Thoracic aorta (tissue), 2 donors: ENCODE data around the gene EXD2. TPM values are rescaled to one million over a fixed set of nuclear protein-coding genes. Genes with fewer than 3 reads are reported as not detected.

Source experiments
- ATAC-seq: fragments of 150-250 bp; one replicate; pipeline ENCODE4 v1.8.0; 2017; ENCODE audit warnings: low read depth; ENCODE audit not compliant: insufficient number of reproducible peaks, low FRiP score
- DNase-seq: peaks from one replicate; pipeline ENCODE4 v3.0.0-alpha.2; 2020; ENCODE audit warnings: low spot score
- H3K27ac ChIP-seq, 2 donors: fragments of 200-600 bp; sonication (generic); 1 replicate in 1 of 2; 2 replicates in 1 of 2; pipeline ENCODE4 v1.5.1; 2016; ENCODE audit warnings: mild to moderate bottlenecking in 2 of 2, moderate library complexity in 2 of 2
- H3K27me3 ChIP-seq: fragments of 200-600 bp; sonication (generic); replicated peaks from 2 replicates; pipeline ENCODE4 v1.6.0; 2016; ENCODE audit warnings: mild to moderate bottlenecking; ENCODE audit not compliant: insufficient read depth
- H3K36me3 ChIP-seq: fragments of 200-600 bp; sonication (generic); one replicate; pipeline ENCODE4 v1.5.1; 2016
- H3K4me1 ChIP-seq, 2 donors: fragments of 200-600 bp; sonication (generic); 1 replicate in 1 of 2; 2 replicates in 1 of 2; pipeline versions ENCODE4 v1.5.1 to v1.6.0; 2016; ENCODE audit warnings: low read depth in 2 of 2, mild to moderate bottlenecking in 1 of 2; ENCODE audit not compliant: control insufficient read depth in 1 of 2
- H3K4me3 ChIP-seq: fragments of 200-600 bp; sonication (generic); 2 replicates; pipeline ENCODE4 v1.5.1; 2016; ENCODE audit warnings: mild to moderate bottlenecking
- H3K9me3 ChIP-seq: fragments of 200-600 bp; sonication (generic); 2 replicates; pipeline ENCODE4 v1.5.1; 2016
- total RNA-seq, 2 donors: library from RNA; depleted of rRNA; stranded (reverse); fragments of >200 nt; gene quantifications; one replicate each; pipeline versions ENCODE4 v1.1.0 to v1.2.3, GENCODE V29; 2016
- TF ChIP-seq, protein P1 (sequence below): fragments of 200-600 bp; sonication (generic); IDR thresholded peaks from one replicate; pipeline ENCODE4 v1.5.1; 2019; ENCODE audit warnings: antibody characterized with exemption

Gene EXD2, protein sequence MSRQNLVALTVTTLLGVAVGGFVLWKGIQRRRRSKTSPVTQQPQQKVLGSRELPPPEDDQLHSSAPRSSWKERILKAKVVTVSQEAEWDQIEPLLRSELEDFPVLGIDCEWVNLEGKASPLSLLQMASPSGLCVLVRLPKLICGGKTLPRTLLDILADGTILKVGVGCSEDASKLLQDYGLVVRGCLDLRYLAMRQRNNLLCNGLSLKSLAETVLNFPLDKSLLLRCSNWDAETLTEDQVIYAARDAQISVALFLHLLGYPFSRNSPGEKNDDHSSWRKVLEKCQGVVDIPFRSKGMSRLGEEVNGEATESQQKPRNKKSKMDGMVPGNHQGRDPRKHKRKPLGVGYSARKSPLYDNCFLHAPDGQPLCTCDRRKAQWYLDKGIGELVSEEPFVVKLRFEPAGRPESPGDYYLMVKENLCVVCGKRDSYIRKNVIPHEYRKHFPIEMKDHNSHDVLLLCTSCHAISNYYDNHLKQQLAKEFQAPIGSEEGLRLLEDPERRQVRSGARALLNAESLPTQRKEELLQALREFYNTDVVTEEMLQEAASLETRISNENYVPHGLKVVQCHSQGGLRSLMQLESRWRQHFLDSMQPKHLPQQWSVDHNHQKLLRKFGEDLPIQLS
- 10 to 100 TPM; 10.4 to 10.9 TPM for total RNA-seq

DNA sequence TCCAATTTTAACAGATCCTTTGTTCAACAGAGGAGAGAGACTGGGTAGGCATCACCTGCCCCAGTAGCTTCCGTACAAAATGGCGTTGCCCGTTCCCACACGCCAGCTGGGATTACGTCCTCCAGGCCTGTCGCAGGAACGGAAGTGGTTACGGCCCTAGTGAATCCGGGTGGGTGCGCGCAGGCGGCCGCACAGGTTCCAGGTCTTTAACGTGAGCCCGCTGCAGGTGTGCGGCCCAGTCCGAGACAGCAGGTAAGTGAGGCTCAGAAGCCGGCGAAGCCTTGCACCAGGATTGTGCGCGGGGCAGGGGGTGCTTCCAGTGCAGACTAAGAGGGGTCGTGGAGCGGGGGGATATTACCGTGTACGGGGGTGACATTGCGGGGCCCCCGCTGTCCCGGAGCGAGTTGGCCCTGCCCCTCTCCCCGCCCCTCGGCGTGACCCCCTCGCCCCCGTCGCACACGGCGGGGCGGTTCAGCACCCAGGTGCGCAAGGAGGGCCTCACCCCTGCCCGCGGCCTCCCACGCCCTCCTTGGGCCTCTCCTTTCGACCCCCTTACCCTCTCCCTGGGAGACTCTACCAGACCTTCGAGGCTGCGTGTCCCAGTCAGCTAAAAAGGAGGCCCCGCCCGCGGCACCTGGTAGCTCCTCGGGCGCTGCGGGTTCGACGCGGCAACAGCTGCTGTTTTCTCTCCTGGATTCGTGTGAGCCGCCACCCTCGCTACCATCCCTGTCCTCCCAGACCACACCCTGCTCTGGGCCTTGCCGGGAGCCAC, at the start of gene EXD2:
Gene EXD2, plus strand, starts transcription at position 159 of the 772 bp plus-strand sequence. CDS start 17,973 bp downstream, outside the sequence.
- Histone ChIP-seq H3K4me1 (peaks cover 4 to 8% of the 10 kb centered on the region in 2 donors), H3K27ac (peak within 1 kb of the TSS in 1 of 2 donors; percentile 16), H3K27me3 (no peaks in the 10 kb centered on the region), H3K36me3 (no peaks in the 10 kb centered on the region), H3K4me3 (peak within 1 kb of the TSS; percentile 81), H3K9me3 (no peaks in the 10 kb centered on the region)
- ATAC-seq (peak; percentile 82), DNase-seq (peak; percentile 22)
- TF ChIP-seq, protein P1, sequence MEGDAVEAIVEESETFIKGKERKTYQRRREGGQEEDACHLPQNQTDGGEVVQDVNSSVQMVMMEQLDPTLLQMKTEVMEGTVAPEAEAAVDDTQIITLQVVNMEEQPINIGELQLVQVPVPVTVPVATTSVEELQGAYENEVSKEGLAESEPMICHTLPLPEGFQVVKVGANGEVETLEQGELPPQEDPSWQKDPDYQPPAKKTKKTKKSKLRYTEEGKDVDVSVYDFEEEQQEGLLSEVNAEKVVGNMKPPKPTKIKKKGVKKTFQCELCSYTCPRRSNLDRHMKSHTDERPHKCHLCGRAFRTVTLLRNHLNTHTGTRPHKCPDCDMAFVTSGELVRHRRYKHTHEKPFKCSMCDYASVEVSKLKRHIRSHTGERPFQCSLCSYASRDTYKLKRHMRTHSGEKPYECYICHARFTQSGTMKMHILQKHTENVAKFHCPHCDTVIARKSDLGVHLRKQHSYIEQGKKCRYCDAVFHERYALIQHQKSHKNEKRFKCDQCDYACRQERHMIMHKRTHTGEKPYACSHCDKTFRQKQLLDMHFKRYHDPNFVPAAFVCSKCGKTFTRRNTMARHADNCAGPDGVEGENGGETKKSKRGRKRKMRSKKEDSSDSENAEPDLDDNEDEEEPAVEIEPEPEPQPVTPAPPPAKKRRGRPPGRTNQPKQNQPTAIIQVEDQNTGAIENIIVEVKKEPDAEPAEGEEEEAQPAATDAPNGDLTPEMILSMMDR, result no peak

GRCh38 chr14:69141550-69141949, 49.7 kb upstream of the EXD2 start:
- H3K9me3 ChIP-seq, result no peaks in the 10 kb centered on the region
- DNase-seq (no peak), ATAC-seq (no peak)
- TF ChIP-seq, protein P1, result no peak
- no peak overlapping the region for H3K27ac ChIP-seq
- peaks cover 19 to 31% of the 10 kb centered on the region in 2 donors for H3K4me1 ChIP-seq
- H3K4me3 ChIP-seq, result no peak overlapping the region
- H3K36me3 ChIP-seq, result no peaks in the 10 kb centered on the region
- H3K27me3 ChIP-seq, result no peaks in the 10 kb centered on the region

GRCh38 chr14:69142101-69142500, 49.2 kb upstream of the EXD2 start:
- Histone ChIP-seq H3K27ac (no peak overlapping the region), H3K4me1 (peaks cover 19 to 30% of the 10 kb centered on the region in 2 donors)
- TF ChIP-seq, protein P1, result no peak

DNA sequence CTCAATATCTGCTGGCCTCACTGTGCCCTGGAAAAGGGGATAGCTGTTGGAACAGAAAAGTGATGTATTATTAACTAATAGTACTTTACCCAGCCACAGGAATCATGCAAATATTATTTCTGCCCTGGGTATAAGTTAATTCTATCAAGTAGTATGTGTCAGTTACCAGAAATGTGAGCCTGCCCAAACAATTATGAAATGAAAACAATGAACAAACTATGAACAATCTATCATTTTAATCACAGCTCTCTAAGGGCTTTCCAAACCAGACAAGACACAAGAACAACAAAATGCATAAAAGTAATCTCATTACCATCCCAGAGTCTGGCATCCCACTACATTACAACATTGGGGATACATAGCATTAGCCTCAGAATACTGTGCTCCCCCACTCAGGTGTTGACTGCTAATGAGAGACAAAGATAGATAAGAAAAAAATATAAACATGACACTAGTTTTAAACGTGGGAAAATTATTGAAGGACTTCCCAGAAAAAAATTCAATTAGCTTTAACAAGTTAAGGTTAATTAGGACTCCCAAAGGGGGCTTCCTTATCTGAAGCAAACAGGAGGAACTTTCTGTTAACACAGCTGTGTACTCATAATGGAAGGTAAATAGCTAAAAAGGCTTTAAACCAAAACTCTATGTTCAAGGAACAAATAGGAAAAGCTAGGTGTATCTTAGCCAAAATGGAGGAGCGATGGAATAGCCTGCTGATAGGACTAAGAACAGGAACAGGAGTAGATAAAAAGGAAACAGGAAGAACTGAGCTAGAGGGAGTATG, 41.6 kb upstream of the EXD2 start:
- Histone ChIP-seq H3K4me3 (no peak overlapping the region), H3K4me1 (peaks cover 24 to 39% of the 10 kb centered on the region in 2 donors)

More at GRCh38 chr14:69142101-69142500, 49.2 kb upstream of the EXD2 start:
- H3K9me3 ChIP-seq, result no peaks in the 10 kb centered on the region
- no peaks in the 10 kb centered on the region for H3K27me3 ChIP-seq
- H3K4me3 ChIP-seq, result no peak overlapping the region
- H3K36me3 ChIP-seq, result no peaks in the 10 kb centered on the region
- ATAC-seq (no peak), DNase-seq (no peak)

More for the DNA sequence above, 41.6 kb upstream of the EXD2 start:
- Histone ChIP-seq H3K27me3 (no peaks in the 10 kb centered on the region), H3K36me3 (no peaks in the 10 kb centered on the region), H3K9me3 (no peaks in the 10 kb centered on the region), H3K27ac (no peak overlapping the region)
- ATAC-seq (no peak), DNase-seq (no peak)
- TF ChIP-seq, protein P1, result no peak
